ENCODE results near the gene DCTN3.

The DCTN3 gene

DNA sequence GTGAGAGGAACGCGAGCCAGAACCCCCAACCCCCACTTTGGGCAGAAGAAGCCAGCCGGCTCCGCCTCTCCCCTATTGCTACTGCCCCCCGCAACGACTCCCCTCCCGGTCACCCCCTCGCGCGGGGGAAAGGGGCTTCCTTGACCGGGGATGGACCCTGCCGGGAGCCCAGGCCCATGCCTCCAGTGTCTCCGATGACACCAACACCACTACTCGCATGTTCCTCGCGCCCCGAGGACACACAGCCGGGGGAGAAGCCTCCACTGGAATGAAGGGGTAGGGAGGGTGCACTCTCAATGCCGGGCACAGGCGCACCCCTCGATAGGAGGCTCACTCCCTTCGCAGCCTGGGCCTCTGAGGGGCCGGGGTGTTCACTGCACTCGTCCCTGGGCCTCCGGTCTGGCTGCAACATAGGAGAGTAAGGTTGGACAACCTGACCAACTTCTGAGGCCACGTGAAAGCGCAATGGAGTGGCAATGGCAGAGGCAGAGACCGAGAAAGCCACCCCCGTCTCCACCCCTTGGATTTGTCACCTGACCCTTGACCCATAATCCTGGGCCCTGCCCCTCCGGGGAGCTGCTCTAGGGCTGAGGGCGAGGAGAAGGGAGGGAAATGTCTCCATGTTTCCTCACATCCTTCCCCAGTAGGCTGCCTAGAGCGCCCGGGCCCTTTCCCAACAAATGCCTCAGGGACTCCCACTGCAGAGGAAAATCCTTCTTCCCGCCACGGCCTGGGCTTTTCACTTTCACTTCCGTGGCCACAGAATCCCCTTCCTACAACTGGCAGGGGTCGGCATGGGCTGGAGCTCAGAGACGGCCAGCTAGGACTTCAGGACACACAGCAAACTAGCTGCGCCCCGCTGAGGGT lies 29.7 kb downstream of the DCTN3 start:
- no peak for DNase-seq (ENCODE audit: low spot score)

DNA sequence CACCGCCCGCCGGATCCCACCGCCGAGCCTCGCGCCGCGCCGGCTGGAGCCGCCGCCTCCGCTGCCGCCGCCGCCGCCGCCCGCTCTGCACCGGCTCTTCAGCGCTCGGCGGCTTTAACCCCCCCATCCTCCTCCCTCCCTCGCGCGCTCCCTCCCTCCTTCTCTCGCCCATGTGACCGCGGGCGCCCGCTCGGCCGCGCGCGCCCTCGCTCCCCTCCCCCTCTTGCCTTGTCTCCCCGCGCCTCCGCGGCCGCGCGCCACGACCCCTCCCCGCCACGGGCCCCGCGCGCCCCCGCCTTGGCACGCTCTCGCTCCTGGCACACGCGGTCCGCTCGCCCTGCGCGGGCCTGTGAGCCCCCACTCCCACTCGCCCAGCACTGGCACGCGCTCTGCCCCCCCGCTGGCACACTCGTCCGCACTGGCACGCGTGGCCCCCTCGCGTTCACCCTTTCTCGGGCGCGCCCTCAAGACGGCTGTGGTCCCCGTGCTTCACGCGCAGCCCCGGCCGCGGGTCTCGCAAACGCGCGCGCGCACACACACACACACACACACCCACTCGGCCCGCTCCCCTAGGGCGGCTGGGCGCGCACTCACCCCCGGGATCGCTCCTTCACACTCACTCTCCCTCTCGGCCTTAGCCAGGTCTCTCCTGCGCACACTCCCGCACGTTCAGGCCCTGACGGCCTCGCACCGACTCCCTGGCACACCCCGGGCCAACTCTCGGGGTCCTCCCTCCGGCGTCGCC lies 30.5 kb downstream of the DCTN3 start, which contains the start of gene CNTFR:
Gene CNTFR (minus strand): TSS at position 89 of the 745 bp plus-strand sequence. CDS start 20,743 bp downstream, outside the sequence.
- DNase-seq (ENCODE audit: low spot score) = no peak

DNA sequence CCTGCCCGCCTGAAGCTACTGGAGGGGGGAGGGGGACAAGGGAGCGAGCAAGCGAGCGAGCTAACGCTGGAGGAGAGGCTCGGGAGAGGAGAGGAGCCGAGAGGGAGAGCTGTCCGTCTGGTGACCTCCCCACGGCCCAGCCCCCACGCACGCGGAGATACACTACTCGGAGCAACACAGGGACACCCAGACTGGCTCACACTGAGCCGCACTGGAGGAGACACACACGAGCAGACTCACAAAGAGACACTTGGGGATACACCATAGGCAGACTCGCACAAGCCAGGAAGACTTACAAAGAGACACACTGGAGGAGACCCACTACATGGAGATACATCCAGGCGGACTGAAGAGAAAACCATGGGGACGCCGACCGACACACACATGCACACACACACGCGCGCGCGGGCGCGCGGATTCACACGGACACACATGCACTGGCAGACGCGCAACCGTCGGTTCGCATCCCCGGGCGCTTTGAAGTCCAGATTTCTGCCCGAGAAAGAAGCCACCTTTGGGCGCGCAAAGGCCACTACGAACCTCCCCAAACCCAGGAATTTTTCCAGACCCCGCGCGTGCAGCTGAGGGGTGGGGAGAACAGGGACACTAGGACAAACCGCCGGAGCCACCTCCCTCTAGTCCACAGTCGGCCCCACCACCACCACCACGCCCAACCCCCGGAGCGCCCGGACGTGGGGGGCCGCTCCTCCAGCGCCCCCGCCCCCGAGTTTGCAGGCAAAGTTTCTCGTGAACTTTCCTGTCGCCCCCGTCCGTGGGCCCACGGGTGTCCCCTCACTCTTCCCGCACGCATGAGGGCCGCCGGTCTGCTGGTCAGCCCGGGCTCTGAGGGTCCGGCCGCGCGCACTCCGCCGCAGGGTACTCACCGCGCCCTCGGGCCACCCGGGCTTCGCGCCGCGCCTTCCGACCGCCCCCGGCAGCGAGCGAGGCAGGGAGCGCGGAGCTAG lies 31.3 kb downstream of the DCTN3 start:
- no peak for DNase-seq (ENCODE audit: low spot score)

DNA sequence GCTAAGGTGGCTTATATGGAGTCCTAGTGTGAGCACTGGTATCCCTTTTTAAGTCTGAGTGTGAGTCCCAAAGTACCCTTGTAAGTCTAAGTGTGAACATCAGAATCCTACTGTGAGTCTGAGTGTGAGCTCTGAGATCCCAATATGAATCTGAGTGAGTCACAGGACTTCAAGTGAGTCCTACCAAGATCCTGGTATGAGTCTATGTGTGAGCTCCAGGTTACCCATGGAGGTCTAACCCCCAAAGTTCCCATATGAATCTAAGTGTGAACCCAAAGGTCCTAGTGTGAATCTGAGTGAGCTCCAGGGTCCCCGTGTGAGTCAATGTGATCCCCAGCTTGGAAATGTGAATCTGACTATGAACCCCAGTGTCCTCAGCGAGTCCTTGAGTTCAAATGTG lies 33.0 kb downstream of the DCTN3 start:
- no peak for DNase-seq (ENCODE audit: low spot score)

DNA sequence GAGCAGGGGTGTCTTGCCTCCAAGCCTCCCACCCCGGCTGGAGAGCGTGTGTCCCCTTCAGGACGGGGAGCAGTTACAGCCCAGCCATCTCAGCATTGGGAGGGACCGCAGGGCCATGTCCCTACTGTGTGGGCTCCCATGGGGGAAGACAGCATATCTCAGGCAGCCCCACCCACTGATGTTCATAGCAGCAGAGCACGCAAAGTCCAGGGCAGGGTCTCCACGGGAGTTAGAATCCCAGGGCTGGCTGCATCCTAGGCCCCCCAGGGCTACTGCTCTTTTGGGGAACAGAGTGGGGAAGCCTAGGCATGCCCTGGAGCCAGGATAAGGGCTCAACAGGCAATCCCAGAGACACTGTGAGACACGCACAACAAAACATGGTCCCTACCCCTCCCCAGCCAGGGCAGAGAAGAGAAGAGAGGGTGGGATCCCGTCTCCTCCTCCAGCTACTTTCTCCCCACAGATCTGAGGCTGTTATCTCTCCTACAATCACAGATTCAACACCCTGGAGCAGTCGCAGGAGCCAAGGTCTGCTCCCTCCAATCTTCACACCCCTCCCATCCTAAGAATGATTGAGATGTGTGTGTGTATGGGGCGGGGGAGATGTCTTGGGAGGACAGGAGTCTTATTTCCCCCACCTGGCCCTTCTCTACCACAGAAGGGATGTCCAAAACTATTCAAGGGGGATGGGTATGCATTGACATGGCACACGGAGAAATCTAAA lies 34.2 kb downstream of the DCTN3 start:
- DNase-seq (ENCODE audit: low spot score) = no peak

DNA sequence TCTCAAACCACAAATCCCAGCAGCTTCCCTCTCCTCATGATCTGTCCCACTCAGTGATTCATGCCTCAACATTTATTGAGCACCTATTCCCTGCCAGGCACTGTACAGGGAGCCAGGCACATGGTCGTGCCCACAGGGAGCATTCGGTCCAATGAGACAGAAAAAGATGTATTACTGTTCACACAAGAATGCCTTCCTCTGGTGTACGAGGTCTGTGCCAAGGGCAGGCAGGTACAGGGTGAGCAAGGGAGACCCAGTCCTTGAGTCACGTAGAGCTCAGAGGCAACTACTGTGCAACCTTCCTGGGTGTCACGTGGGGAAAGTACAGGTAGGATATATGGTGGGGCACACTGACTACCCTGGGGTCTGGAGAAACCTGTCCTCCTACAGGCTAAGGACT lies 35.3 kb downstream of the DCTN3 start:
- no peak for DNase-seq (ENCODE audit: low spot score)

DNA sequence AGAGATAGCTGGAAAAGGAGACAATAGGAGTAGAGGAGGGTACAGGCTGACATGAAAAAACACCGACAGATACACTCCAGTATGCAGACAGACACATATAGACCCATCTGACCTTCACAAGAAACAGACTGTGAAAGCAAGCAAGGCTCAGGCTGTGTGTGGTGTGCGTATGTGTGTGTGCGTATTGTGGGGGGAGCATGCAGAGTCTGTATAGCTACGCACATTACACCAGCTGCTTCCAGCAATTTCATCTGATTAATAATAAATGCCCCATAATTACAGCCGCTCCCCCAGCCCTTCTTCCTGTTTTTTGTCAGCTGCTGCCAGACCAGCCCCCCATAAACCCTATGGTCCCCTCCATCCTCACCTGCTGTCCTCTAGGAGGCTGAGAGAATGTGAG lies 37.5 kb downstream of the DCTN3 start:
- DNase-seq (ENCODE audit: low spot score) = no peak

DNA sequence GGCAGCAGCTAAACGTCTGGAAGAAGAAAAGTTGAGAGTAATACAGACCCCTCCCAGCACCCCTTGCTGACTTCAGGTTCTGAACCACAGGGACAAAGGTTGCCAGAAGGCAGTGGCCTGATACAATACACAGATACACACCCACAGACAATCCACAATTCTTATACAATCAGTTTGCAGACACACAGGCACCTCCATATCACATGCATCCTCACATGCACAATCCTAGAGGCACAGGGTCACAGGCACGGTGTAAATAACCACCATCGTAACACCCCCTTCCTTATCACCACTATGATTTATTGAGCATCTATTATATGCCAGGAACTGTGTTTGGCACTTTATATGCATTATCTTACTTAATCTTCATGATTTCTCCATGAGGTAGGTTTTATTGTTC lies 39.0 kb downstream of the DCTN3 start:
- DNase-seq (ENCODE audit: low spot score) = no peak

DNA sequence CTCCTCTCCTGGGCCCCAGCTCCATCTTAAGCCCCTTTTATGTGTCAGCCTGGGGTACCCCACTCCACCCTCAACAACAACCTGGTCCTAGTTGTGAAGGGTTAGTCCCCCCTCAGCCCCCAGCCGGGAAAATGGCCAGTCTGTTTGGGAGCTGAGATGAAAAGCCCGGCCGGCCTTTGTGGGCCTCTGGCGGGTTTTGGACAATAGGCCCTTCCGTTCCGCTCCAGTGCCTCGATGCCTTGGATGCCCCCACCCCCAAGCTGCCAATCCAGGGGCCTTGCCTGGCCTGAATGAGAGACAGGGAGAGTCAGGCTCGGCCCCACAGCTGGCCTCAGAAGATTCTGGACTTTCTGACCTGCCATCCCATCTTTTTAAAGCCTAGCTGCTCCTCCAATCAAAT lies 39.9 kb downstream of the DCTN3 start:
- no peak for DNase-seq (ENCODE audit: low spot score)

DNA sequence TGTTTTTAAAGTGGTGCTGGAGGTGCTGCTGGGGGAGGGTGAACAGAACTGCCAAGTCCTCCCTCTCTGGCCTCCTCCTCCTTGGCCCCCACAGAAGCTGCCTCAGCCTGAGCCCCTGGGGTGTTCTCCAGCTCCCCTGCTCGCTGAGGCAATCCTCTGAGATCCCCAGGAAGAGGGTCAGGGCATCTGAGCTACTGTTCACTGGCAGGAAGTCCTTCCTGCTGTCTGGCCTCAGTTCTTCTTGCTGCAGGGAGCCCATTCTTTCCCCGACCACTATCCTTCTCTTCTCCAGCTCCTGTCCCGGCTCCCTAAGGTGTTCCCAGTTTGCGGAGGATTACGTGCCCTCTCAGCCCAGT lies 40.5 kb downstream of the DCTN3 start:
- no peak for DNase-seq (ENCODE audit: low spot score)

DNA sequence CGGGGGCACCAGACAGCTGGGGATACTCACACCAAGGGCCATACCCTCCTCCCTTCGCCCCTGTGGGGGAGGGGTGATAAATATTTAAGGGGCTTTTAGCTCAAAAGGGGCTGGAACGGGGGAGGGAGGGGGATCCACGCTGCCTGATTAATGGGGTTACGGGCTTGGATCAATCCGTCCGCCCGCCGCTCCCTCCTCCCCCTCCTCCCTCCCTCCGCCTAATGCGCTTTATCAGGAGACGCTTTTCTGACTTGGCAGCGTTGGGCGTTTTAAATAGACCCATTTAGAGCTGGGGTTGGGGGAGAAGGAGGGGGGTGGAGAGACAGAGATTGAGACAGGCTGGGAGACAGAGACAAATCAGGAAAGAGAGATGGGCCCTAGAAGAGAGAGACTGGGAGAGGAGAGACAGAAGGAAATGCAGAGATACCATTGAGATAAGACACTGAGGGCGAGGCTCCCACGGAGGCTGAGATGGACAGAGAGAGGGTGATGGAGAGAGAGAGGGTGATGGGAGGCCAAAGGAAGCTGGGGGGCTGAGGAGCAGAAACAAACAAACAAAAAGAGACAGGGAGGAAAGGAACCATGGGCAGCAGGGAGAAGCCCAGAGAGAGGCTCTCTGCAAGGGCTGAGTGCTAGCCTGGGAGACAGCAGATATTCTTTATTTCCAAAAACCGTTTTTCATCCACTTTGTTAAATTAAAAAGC lies 41.0 kb downstream of the DCTN3 start:
- no peak for DNase-seq (ENCODE audit: low spot score)

DNA sequence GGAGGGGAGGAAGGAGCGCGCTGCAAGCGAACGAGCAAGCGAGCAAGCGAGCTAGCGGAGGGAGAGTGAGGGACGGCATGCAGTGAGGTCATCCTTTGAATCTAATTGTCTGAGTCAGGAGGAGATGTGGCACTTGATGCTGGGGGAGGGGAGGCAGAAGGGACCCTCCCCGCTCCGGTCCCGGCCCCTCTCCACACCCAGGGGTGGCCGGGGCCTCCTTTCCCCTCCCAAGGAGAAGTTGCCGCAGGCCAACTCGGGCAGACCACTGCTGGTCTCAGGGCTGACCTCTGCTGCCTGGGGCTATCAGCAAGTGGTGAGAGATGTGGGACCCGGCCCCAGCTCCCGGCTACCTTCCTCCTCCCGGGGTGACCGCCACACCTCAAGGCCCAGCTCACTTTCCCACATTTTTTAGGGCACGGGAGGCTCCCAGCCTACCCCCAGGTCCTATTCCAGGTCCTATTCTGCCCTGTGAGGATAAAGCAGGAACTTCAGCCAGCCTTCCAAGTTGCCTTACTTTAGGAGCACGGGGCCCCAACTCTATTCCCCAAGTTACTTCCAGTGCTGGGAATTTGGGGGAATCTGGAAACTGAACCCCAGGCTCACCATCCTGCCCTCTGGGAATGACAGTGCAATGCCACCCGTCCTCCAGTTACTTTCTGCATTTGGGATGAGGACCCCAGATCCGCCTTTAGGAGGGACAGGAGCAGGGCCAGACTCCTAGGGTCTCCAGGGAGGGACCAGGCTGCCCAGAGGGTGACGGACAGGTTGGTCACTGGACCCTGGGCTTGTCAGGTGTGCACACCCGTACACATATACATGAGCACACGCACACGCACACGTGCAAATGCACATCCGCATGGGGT lies 41.8 kb downstream of the DCTN3 start:
- no peak for DNase-seq (ENCODE audit: low spot score)

DNA sequence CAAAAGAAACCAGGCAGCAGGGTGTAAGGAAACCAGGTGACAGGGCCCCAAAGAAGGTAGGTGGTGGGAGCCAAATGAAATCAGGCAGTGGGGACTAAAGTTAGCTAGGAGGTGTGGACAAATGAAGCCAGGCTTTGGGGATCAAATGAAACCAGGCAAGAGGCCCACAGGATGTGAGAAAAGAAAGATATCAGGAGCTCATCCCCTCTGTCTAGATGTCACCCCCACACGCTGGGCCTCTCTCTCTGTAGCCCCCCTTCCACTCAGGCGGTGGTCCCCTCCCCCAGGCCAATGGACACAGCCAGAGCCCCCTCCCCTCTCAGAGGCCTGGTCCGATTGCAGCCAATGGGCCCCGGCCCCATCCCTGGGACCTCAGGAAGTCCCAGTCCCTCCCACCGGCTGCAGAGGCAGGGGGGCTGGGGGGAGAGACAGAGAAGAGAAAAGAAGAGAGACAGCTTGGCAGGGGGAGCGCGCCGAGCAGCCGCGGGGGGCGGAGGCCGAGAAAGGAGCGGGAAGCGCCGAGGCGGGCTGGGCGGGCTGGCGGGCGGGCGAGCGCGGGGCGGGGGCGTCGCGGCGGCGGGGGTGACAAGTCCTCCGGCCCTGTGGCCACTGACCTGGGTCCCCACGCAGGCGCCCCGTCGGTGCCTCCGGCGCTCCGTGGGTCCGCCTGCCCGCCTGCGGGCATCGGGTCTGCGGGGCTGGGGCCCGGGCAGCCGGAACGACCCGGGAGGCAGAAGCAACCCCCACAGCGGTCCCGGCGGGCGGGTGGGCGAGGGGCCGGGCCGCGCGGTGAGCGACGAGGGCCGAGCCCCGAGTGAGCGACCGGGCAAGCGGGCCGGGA lies 42.7 kb downstream of the DCTN3 start:
- DNase-seq (ENCODE audit: low spot score) = no peak

DNA sequence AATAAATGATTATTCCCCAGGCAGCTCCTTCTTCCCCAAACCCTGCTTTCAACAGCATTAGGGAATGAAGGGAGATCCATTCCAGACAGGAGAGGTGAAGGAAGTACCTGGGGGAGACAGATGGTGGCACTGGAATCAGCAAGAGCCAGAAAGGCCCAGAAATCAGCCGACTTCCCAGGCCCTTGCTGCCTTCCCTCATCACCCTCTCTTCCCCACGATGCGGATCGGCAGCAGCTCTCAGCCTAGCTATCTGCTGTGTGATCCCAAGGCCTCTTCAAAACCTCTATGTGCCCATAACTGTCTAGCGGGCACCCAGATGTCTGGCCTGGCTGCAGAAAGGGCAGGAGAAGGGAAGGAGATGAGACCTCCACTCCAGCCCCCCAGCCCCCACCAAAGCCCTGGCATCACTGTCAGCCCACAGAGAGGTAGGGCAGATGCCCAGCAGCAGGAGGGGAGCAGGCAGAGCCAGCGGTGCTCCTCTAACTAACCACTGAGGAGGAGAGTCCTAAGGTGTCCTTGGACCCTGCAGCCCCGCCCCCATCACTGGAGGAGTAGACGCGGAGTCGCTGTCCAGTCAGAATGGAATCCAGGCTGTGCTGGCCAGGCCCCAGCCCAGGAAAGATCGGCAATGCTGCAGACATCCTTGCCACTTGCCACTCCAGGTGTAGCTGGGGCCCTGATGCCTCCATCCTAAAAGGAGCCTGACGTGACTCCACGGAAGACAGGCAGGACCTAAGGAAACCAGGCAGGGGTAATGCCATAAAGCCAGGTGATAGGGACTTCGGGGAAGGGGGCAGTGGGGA lies 43.5 kb downstream of the DCTN3 start:
- DNase-seq (ENCODE audit: low spot score) = no peak

DNA sequence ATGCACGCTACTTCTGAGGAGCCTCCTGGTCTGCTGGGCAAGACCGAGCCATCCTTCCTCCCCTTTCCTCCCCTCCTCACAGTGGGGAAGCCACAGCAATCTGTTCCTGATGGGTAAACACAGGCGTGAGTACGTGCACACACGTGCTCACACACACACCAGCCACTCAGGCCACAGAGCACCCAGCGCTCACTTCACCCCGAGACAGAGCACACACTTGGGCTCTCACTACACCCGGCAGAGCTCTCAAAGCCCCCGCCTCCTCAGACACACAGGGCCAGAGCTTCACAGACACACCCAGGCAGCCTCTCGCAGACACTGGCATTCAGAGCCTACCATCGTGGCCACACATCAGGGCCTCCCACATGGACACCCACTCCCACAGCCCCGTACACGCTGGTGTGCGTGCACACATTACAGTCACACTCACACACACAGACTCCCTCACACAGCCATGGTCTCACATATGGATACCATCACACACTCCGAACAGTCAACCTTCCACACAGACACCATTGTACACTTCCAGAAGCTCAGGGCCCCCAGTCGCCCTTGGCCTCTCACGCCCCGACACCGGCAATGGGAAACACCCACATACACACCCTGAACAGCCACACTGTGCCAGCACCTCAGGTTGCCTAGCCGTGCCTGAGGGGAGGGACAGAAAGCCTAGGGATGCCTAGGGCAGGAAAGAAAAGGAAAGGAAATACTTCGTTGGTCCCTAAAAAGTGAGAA lies 44.3 kb downstream of the DCTN3 start:
- no peak for DNase-seq (ENCODE audit: low spot score)

DNA sequence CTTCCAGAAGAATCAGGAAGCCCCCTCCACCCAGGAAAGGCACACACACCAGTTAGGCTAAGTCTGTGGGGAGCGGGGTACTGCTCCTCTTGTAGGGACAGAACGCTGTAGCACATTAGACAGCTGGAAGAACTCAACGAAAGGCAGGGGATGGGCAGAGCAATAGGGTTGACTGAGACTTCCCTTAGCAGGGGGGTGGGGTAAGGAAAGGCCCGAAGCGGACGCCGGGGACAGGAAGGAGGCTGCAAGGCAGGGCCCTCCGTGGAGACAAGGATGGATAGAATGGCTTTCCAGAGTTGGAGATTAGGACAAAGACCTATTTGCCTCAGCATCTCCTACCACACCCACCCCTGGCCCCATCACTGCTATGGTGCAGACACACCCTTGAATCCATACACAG lies 45.1 kb downstream of the DCTN3 start:
- no peak for DNase-seq (ENCODE audit: low spot score)

DNA sequence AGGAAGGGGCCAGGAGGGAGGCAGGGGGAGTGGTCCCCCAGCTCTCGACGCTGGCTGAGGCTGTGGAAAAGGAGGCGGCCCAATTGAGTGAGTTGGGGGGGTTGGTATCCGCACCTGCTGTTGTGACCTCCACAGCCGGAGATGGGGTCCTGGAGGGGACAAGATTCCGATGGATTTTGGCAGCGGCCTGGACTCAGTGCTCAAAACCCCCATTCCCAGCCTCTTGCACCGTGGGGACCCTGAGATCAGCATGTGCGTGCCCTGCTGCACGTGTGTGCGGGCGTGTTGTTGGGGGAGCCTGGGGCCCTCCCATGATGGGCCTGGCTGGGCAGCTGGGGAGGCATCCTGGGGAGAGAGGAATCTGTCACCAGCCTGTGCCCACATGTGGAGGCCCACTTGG lies 45.7 kb downstream of the DCTN3 start:
- DNase-seq (ENCODE audit: low spot score) = no peak

Measured in HuH-7.5 (cell line).